ENCODE results near the gene SYNE1.

DNA sequence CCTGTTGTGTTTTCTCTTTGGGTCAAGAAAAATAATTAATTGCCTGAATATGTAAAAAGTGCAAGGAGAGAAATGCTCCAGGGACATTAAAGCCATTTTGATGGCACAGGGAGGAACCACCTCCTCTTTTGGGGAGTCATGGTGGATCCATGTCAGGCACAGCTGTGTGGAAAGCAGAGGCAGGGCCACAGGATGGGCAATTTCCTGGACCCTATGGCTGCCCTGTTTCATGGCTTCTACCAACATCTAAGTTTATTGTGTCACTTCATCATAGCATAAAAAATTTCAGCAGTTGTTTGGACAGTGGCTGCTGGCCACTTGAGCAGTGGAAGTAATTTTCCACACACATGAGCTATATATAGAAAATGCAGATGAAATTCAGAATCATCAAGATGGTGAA lies 238.2 kb downstream of the SYNE1 start:
- TF ChIP-seq, protein P1, sequence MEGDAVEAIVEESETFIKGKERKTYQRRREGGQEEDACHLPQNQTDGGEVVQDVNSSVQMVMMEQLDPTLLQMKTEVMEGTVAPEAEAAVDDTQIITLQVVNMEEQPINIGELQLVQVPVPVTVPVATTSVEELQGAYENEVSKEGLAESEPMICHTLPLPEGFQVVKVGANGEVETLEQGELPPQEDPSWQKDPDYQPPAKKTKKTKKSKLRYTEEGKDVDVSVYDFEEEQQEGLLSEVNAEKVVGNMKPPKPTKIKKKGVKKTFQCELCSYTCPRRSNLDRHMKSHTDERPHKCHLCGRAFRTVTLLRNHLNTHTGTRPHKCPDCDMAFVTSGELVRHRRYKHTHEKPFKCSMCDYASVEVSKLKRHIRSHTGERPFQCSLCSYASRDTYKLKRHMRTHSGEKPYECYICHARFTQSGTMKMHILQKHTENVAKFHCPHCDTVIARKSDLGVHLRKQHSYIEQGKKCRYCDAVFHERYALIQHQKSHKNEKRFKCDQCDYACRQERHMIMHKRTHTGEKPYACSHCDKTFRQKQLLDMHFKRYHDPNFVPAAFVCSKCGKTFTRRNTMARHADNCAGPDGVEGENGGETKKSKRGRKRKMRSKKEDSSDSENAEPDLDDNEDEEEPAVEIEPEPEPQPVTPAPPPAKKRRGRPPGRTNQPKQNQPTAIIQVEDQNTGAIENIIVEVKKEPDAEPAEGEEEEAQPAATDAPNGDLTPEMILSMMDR (IDR thresholded peaks at IDR 0.05; ENCODE audit: insufficient read depth, low read length, poor library complexity, severe bottlenecking): no peak
- TF ChIP-seq EZH2phosphoT487 (conservative IDR thresholded peaks at IDR 0.05; ENCODE audit: low read length): no peak

Measured in SU-DHL-6 (cell line).